NCI-H1436 (cell line): ENCODE results near the gene COMP.
"Not testable (repeated sequence)": the region's sequence is repeated elsewhere in the genome, so short reads cannot be mapped to it uniquely, and the experiment has no call there.

Experiments
- DNase-seq: peaks from one replicate; lab custom pipeline; 2025; lab: John Stamatoyannopoulos, UW

The COMP gene

GRCh38 chr19:18790566-18791314, at the start of gene COMP:
Gene COMP, minus strand, starts transcription at chr19:18791305. Its CDS starts 36 bp downstream, at chr19:18791269.
- no peak for DNase-seq

- no peak for DNase-seq
Observed at GRCh38 chr19:18840288-18841267, 49.5 kb upstream of the COMP start.

- no peak for DNase-seq
Observed at GRCh38 chr19:18839465-18840287, 48.6 kb upstream of the COMP start.

DNA sequence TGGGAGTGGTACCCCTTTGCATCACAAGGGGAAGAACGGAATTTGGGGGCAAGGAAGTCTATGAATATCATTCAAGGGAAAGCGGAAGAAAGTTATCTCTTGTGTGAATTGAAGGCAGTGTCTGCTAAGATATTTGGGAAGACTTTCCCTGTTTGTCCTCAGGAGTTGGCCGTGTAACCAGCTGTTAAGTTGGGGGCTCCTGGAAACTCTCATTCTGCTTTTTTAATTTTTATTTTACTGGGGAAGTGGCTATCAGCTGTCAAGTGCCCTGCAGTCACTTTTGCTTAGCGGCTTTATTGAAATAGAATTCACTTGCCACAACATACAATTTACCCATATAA, 43.5 kb upstream of the COMP start:
- DNase-seq = no peak

GRCh38 chr19:18833849-18834643, 42.9 kb upstream of the COMP start:
- DNase-seq = no peak

DNA sequence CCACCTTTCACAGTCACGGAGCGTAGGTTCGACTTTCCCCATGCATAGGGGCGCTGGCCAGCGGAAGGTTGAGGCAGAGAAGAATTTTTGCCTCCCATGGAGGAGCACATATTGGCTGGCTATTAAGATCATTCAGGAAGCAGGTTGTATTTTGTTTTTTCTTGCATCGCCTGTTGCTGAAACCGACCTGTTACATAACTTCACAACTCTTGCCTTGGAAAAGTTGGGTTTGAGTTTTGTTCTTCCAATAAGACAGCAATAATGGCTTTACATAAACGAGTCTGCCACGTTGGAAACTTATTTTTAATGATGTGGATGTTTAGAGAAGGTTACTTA, 42.0 kb upstream of the COMP start:
- no peak for DNase-seq

DNA sequence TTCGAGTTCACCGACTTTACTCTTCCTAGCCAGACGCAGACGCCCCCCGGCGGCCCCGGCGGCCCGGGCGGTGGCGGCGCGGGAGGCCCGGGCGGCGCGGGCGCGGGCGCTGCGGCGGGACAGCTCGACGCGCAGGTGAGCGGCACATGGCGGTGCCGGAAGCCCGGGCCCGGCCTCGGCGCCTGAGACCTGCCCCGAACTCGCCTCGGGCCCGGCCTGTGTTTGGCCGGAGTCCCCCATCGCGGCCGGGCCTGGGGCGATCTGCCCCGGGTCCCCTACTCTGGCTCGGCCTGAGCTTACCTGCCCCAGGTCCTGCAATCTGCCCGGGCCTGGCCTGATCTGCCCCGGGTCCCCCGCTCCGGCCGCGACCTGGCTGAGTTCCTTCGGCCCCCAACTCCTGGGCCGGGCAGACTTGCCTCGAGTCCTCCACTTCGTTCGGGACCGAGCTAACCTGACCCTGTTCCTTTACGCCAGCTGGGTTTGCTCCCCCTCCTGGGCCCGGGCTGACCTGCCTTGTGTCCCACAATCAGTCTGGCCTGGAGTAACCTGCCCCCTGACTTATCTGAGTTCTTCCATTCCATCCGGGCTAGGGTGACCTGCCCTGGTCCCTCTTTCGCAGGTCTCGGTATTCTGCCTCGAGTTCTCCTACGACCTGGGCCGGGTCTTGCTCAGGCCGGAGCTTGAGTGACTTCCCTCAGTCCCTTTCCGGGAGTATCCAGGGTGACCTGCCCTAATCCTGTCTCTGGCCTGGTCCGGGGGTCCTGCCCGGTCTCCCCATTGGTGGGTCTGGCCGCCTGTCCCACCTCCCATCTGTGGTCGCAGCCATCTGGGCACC, 41.4 kb upstream of the COMP start:
- DNase-seq = no peak

- DNase-seq = peak; percentile 93
Observed at GRCh38 chr19:18831524-18832305, 40.6 kb upstream of the COMP start, which contains the start of gene UPF1. Gene UPF1, plus strand, starts transcription at chr19:18831959. Its CDS starts 251 bp downstream, at chr19:18832210.

GRCh38 chr19:18830488-18830887, 39.4 kb upstream of the COMP start:
- no peak for DNase-seq

- no peak for DNase-seq
Observed at GRCh38 chr19:18828786-18829185, 37.7 kb upstream of the COMP start.

DNA sequence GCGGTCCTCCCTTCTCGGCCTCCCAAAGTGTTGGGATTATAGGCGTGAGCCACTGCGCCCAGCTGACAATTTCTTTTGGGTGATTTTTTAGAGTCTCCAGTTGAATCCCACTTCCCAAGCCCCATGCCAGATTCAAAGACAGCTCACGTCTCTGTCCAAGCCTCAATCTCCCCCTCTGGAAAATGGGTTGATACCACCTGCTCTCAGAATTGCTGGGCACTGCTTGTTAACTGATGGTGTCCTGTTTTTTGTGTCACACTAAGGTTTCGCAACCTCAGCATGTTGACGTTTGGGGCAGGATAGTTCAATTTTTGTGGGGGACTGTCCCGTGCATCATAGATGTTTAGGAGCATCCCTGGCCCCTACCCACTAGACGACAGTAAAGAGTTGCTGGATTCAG, 26.5 kb upstream of the COMP start:
- DNase-seq = no peak

DNA sequence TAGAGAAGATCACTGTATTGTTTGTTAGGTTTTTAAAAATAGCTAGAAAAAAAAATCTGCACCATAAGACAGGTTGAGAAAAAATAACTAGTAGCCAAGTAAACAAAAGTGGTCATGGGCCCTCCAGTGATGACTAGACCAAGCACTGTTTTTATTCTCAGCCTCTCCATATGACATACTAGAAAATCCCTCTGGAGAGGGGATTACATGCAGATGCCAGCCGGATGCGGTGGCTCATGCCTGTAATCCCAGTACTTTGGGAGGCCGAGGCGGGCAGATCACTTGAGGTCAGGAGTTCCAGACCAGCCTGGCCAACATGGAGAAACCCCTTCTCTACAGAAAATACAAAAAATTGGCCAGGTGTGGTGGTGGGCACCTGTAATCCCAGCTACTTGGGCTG, 25.5 kb upstream of the COMP start:
- not testable (repeated sequence) for DNase-seq

- no peak for DNase-seq
Observed at GRCh38 chr19:18815673-18816072, 24.6 kb upstream of the COMP start.

GRCh38 chr19:18814063-18814462, 23.0 kb upstream of the COMP start:
- no peak for DNase-seq

DNA sequence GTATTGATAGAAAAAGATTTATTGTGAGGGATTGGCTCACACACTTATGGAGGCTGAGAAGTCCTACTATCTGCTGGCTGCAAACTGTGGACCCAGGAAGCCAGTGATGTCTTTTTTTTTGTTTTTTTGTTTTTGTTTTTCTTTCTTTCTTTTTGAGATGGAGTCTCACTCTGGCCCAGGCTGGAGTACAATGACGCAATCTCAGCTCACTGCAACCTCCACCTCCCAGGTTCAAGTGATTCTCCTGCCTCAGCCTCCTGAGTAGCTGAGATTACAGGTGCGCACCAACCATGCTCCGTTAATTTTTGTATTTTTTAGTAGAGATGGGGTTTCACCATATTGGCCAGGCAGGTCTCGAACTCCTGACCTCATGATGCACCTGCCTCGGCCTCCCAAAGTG, 20.5 kb upstream of the COMP start:
- DNase-seq = not testable (repeated sequence)

GRCh38 chr19:18809149-18809868, 18.2 kb upstream of the COMP start:
- DNase-seq = no peak

DNA sequence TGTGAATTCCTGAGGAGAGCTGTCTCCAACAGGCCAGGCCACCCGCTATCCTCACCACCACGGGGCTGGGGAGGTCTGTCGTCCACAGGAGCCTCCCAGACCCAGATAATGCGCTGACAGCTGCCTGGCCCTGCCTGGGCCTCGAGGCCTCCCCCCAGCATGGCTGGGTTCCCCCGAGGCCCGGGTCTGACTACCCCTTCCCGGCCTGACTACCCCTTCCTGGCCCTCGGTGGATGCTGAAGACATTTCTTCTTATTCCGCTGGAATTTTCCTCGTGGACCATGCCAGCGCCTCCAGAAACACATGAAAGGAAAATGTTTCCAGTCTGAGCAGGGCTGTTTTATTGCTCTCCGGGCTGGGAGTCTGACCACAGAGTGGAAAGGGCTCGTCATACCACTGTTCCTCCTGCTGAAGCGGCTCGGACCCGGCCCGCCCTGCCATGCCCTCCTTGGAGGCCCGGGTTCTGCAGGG, 16.8 kb upstream of the COMP start:
- no peak for DNase-seq

GRCh38 chr19:18804643-18805042, 13.5 kb upstream of the COMP start:
- no peak for DNase-seq

- DNase-seq = no peak
Observed at GRCh38 chr19:18804139-18804601, 13.1 kb upstream of the COMP start.
